KMS-11 (cell line): Measurements from ENCODE around the gene OR2T11.

ENCODE experiments used
- H2AFZ ChIP-seq: fragments of 200-600 bp; sonication (generic); 2 replicates; pipeline ENCODE4 v1.6.1; 2016; ENCODE audit warnings: antibody characterized with exemption, mixed run types, low read depth
- H3K27ac ChIP-seq: fragments of 200-600 bp; sonication (generic); 2 replicates; pipeline ENCODE4 v1.6.1; 2016; ENCODE audit warnings: mild to moderate bottlenecking, mixed run types
- H3K27me3 ChIP-seq: fragments of 200-600 bp; sonication (generic); 2 replicates; pipeline ENCODE4 v1.6.1; 2017; ENCODE audit warnings: mild to moderate bottlenecking, low read depth, mixed run types, moderate library complexity; ENCODE audit not compliant: insufficient read depth
- H3K36me3 ChIP-seq: fragments of 200-600 bp; sonication (generic); 2 replicates; pipeline ENCODE4 v1.6.1; 2017; ENCODE audit warnings: mild to moderate bottlenecking, mixed run types; ENCODE audit not compliant: insufficient read depth
- H3K4me1 ChIP-seq: fragments of 200-600 bp; sonication (generic); 2 replicates; pipeline ENCODE4 v1.6.1; 2016; ENCODE audit warnings: mild to moderate bottlenecking, low read depth, mixed run types; ENCODE audit not compliant: poor library complexity, severe bottlenecking
- H3K4me2 ChIP-seq: fragments of 200-600 bp; sonication (generic); 2 replicates; pipeline ENCODE4 v1.7.0; 2016; ENCODE audit warnings: mild to moderate bottlenecking, mixed run types
- H3K4me3 ChIP-seq: fragments of 200-600 bp; sonication (generic); IDR thresholded peaks from 2 replicates; pipeline ENCODE4 v1.6.1; 2017; ENCODE audit warnings: low read depth, low read length, mixed read lengths; ENCODE audit not compliant: insufficient read depth
- H3K79me2 ChIP-seq: fragments of 200-600 bp; sonication (generic); 2 replicates; pipeline ENCODE4 v1.6.1; 2016; ENCODE audit warnings: low read depth, mixed run types; ENCODE audit not compliant: insufficient read depth
- H3K9ac ChIP-seq: fragments of 200-600 bp; sonication (generic); 2 replicates; pipeline ENCODE4 v1.6.1; 2016; ENCODE audit warnings: mild to moderate bottlenecking, mixed run types
- H4K20me1 ChIP-seq: fragments of 200-600 bp; sonication (generic); 2 replicates; pipeline ENCODE4 v1.6.1; 2016; ENCODE audit warnings: mild to moderate bottlenecking, mixed run types; ENCODE audit not compliant: insufficient read depth
- TF ChIP-seq, protein P1 (sequence below): fragments of 200-600 bp; sonication (generic); conservative IDR thresholded peaks from 2 replicates; pipeline ENCODE4 v1.6.1; 2017; ENCODE audit warnings: low read depth, mild to moderate bottlenecking, antibody characterized with exemption, low read length, moderate library complexity, mixed read lengths

OR2T11 gene

DNA sequence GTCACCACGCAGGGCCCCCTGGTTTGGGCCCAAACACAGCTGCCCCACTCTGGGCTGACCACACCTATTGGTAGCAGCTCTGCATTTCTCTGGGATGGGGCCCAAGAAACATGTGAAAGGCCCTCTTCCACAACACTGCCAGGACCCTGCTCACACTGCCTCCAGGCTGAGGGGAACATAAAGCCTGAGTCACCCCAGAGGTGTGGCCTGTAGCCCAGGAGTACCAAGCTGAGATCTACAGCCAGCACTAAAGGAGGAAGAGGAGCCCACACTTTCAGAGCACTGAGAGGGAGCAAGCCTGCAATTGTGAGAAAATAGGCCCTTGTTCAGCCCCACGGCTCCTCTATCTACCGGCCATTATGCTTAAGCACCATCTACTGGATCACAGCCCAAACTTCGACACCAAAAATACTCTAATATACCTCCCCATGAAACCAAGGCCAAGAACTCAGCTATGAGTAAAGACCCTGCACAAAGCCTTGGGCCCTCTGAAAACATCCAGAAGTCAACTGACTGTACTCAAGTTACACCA lies 22.9 kb downstream of the OR2T11 start:
- peaks cover 24% of the 10 kb centered on the region for H3K4me1 ChIP-seq
- no peak overlapping the region for H3K27ac ChIP-seq
- H3K9ac ChIP-seq = no peak overlapping the region
- no peaks in the 10 kb centered on the region for H3K27me3 ChIP-seq
- no peak overlapping the region for H2AFZ ChIP-seq
- H3K79me2 ChIP-seq = no peaks in the 10 kb centered on the region
- TF ChIP-seq, protein P1, sequence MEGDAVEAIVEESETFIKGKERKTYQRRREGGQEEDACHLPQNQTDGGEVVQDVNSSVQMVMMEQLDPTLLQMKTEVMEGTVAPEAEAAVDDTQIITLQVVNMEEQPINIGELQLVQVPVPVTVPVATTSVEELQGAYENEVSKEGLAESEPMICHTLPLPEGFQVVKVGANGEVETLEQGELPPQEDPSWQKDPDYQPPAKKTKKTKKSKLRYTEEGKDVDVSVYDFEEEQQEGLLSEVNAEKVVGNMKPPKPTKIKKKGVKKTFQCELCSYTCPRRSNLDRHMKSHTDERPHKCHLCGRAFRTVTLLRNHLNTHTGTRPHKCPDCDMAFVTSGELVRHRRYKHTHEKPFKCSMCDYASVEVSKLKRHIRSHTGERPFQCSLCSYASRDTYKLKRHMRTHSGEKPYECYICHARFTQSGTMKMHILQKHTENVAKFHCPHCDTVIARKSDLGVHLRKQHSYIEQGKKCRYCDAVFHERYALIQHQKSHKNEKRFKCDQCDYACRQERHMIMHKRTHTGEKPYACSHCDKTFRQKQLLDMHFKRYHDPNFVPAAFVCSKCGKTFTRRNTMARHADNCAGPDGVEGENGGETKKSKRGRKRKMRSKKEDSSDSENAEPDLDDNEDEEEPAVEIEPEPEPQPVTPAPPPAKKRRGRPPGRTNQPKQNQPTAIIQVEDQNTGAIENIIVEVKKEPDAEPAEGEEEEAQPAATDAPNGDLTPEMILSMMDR = no peak
- no peak overlapping the region for H3K4me3 ChIP-seq
- H3K36me3 ChIP-seq = no peaks in the 10 kb centered on the region
- no peak overlapping the region for H3K4me2 ChIP-seq
- no peaks in the 10 kb centered on the region for H4K20me1 ChIP-seq

DNA sequence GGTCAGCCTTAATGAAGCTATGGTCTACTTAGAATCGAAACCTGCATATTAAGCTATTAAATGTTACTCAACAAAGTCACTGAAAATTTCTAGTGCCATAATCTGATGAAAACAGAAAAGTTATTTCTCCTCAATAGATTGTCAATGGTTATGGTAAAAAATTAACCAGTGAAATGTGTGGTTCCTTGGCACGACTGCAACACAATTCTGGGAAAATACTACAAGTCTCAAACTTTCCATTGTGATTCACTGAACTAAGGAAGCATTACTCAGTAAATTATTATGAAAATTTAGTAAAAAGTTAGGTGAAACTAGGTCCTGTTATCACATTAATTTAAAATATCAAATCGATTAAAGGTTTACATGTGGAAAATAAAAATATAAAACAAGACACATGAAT lies 24.6 kb downstream of the OR2T11 start:
- H3K27ac ChIP-seq = no peak overlapping the region
- no peaks in the 10 kb centered on the region for H3K27me3 ChIP-seq
- no peak overlapping the region for H3K4me3 ChIP-seq
- H3K79me2 ChIP-seq = no peaks in the 10 kb centered on the region
- H3K36me3 ChIP-seq = no peaks in the 10 kb centered on the region
- no peak overlapping the region for H3K9ac ChIP-seq
- TF ChIP-seq, protein P1 = no peak
- H2AFZ ChIP-seq = no peak overlapping the region
- H4K20me1 ChIP-seq = no peaks in the 10 kb centered on the region
- H3K4me2 ChIP-seq = no peak overlapping the region
- H3K4me1 ChIP-seq = peaks cover 24% of the 10 kb centered on the region

DNA sequence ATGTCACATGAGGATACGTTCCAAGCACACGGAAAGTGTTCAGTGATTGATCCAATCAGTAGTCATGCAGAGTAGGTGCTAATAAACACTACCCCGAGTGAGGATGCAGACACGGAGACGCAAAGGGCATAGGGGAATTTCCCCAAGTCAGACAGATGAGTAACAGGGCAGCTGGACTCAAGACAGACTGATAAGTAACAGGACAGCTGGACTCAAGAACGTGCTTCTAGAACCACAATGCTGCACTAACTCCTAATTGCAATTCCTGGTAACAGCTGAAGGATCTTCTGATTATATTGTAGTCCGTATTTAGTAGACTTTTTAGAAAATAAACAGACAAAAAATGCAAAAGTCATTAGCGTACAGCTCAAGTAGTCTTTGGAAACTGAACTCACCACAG lies 35.5 kb downstream of the OR2T11 start:
- Histone ChIP-seq H3K4me2 (no peak overlapping the region), H3K4me3 (no peak overlapping the region), H4K20me1 (no peaks in the 10 kb centered on the region), H3K4me1 (peaks cover 10% of the 10 kb centered on the region), H3K79me2 (no peaks in the 10 kb centered on the region), H3K27ac (no peak overlapping the region), H2AFZ (no peak overlapping the region), H3K36me3 (no peaks in the 10 kb centered on the region), H3K27me3 (no peaks in the 10 kb centered on the region), H3K9ac (no peak overlapping the region)
- TF ChIP-seq, protein P1 = no peak

DNA sequence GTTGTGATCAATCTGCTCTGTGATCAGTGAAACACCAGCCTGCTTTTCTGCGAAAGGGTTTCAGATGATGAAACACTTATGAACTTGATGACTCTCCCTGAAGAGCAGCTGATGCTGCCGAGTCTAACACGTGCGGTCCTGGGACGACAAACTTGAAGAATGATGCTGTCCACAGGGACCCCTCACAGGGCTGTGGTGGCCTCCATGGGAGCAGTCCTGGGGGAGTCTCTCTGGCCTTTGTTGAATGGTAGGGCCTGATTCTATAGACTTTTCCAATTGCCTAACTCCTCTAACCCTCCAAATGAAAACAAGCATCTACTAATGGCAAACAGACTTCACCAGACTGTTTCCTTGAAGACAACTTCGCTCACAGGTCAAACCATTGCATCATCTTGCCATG lies 37.3 kb downstream of the OR2T11 start, which contains the start of gene OR2T10:
OR2T10 (minus strand) TSS at position 112 of the 400 bp plus-strand sequence. CDS start 3,932 bp downstream, outside the sequence.
- Histone ChIP-seq H3K27ac (no peak within 1 kb of the TSS), H3K4me2 (no peak within 1 kb of the TSS), H3K4me3 (no peak within 1 kb of the TSS), H3K27me3 (no peaks in the 10 kb centered on the region), H3K9ac (no peak within 1 kb of the TSS), H3K4me1 (peaks cover 10% of the 10 kb centered on the region), H3K36me3 (no peaks in the 10 kb centered on the region), H2AFZ (peak within 1 kb of the TSS; percentile 34), H3K79me2 (no peaks in the 10 kb centered on the region), H4K20me1 (no peaks in the 10 kb centered on the region)
- TF ChIP-seq, protein P1 = no peak
